Activated CD8-positive, alpha-beta T cell treated with anti-CD3 and anti-CD28 coated beads for 36 hours (primary cell): ENCODE measurements around the gene HSPA1L. TPM values are rescaled to one million over a fixed set of nuclear protein-coding genes. Genes with fewer than 3 reads are reported as not detected.

Experiments used
- ATAC-seq: fragments of 200-7000 bp; cut with Tn5 transposase; one replicate; pipeline ENCODE4 v1.10.0; 2021; ENCODE audit warnings: mild to moderate bottlenecking, moderate library complexity
- CTCF ChIA-PET: fragments of 350-600 bp; sonication (Branson Sonifier 250); formaldehyde crosslinking; loops from one replicate; lab custom pipeline; 2021; ENCODE audit warnings: antibody characterized with exemption; lab: Charles Lee
- POLR2A ChIA-PET: fragments of 350-600 bp; sonication (Branson Sonifier 250); formaldehyde crosslinking; loops from one replicate; lab custom pipeline; 2021; ENCODE audit warnings: antibody characterized with exemption; lab: Charles Lee
- DNase-seq: peaks from one replicate; pipeline ENCODE4 v3.0.0-alpha.2; 2020
- H3K27ac Mint-ChIP-seq: one replicate; pipeline ENCODE4 v1.8.0; 2021; ENCODE audit warnings: mild to moderate bottlenecking, mixed read lengths
- H3K27me3 Mint-ChIP-seq: one replicate; pipeline ENCODE4 v1.8.0; 2021; ENCODE audit warnings: mixed read lengths
- H3K36me3 Mint-ChIP-seq: one replicate; pipeline ENCODE4 v1.8.0; 2021; ENCODE audit warnings: low read depth, mixed read lengths
- H3K4me1 Mint-ChIP-seq: one replicate; pipeline ENCODE4 v1.8.0; 2021; ENCODE audit warnings: low read depth, mixed read lengths
- H3K4me3 Mint-ChIP-seq: one replicate; pipeline ENCODE4 v1.8.0; 2021; ENCODE audit warnings: mild to moderate bottlenecking, moderate library complexity, mixed read lengths
- H3K9me3 Mint-ChIP-seq: one replicate; pipeline ENCODE4 v1.8.0; 2021; ENCODE audit warnings: mixed read lengths
- intact Hi-C: fragments of 100-400 bp; cut with micrococcal nuclease; formaldehyde crosslinking; loops from one replicate; pipeline ENCODE4 v1.10.0; 2022
- total RNA-seq, 2 experiments: library from RNA; stranded (reverse); gene quantifications; one replicate each; pipeline ENCODE4 v1.2.3, GENCODE V29; 2021
- TF ChIP-seq, protein P1 (sequence below): fragments of 200-600 bp; IDR thresholded peaks from one replicate; pipeline ENCODE4 v1.8.0; 2022; ENCODE audit warnings: antibody characterized with exemption, mild to moderate bottlenecking

The HSPA1L gene
- total RNA-seq, 2 experiments from 2014 or later = 1.7 to 2.0 TPM

DNA sequence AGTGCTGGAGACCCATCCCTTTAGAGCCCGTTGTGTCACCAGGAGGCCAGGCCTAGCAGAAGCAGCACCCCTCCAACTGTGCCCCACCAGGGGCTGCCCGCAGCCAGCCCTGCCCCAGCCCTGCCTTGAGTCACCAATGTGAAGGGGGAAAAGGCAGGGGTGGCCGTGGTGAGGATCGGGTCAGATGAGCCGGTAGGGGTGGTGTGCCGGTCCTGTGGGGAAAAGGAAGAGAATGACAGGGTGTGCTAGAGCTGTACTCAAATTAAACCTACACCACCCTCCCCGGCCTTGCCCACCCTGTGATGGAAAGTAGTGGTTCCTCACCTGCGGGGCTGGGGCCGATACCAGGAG lies 49.5 kb downstream of the HSPA1L start:
- intact Hi-C loops = no loop called here
- ATAC-seq = no peak
- ChIA-PET POLR2A (interaction anchor here (1.1 to 2.0 kb wide), 5 partner anchors 9 to 43 kb away, joined by 4 to 5 read pairs (median 5); partner anchors contain the start of genes LY6G6C, MPIG6B and VWA7), CTCF (no interaction called here)
- Mint-ChIP-seq H3K27me3 (no peaks in the 10 kb centered on the region), H3K9me3 (no peaks in the 10 kb centered on the region), H3K4me3 (no peak overlapping the region), H3K36me3 (peaks cover 18% of the 10 kb centered on the region), H3K4me1 (peaks cover 7% of the 10 kb centered on the region), H3K27ac (no peak overlapping the region)
- DNase-seq = no peak
- TF ChIP-seq, protein P1, sequence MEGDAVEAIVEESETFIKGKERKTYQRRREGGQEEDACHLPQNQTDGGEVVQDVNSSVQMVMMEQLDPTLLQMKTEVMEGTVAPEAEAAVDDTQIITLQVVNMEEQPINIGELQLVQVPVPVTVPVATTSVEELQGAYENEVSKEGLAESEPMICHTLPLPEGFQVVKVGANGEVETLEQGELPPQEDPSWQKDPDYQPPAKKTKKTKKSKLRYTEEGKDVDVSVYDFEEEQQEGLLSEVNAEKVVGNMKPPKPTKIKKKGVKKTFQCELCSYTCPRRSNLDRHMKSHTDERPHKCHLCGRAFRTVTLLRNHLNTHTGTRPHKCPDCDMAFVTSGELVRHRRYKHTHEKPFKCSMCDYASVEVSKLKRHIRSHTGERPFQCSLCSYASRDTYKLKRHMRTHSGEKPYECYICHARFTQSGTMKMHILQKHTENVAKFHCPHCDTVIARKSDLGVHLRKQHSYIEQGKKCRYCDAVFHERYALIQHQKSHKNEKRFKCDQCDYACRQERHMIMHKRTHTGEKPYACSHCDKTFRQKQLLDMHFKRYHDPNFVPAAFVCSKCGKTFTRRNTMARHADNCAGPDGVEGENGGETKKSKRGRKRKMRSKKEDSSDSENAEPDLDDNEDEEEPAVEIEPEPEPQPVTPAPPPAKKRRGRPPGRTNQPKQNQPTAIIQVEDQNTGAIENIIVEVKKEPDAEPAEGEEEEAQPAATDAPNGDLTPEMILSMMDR = no peak

DNA sequence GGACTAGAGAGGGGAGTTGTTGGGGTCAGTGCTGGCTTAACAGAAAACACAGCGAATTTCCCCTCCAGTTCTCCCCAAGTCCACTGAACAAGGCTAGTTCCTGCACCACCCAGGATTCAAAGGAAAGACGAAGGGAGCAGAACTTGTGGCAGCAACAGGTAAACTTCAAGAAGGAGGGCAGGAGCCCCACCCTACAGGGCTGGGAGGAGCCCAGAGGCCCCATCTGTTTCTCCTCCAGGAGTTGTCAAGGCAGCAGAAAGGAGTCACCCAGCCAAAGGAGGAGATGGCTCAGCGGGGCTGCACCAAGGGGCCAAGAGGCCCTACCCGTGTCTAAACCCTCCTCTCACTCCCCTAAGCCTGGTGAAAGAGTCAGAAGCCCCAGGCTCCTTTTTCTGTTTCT lies 50.9 kb downstream of the HSPA1L start:
- CTCF ChIA-PET = no interaction called here
- ATAC-seq (peak; percentile 18), DNase-seq (no peak)
- Mint-ChIP-seq H3K4me3 (no peak overlapping the region), H3K27me3 (no peaks in the 10 kb centered on the region), H3K4me1 (no peaks in the 10 kb centered on the region), H3K36me3 (peaks cover 31% of the 10 kb centered on the region), H3K27ac (no peak overlapping the region), H3K9me3 (no peaks in the 10 kb centered on the region)
- TF ChIP-seq, protein P1 = no peak
- intact Hi-C loops = no loop called here
- POLR2A ChIA-PET = interaction anchor here (0.7 to 1.5 kb wide), 3 partner anchors 11 to 221 kb away, joined by 3 read pairs; partner anchors contain the start of gene LY6G6F

- peaks cover 37% of the 10 kb centered on the region for H3K36me3 Mint-ChIP-seq
- no peak overlapping the region for H3K4me3 Mint-ChIP-seq
- TF ChIP-seq, protein P1 = no peak
- no peak overlapping the region for H3K27ac Mint-ChIP-seq
- no peak for DNase-seq
- no peaks in the 10 kb centered on the region for H3K4me1 Mint-ChIP-seq
- ChIA-PET POLR2A (interaction anchor here (1.0 to 1.5 kb wide), 3 partner anchors 9 to 221 kb away, joined by 3 read pairs; no protein-coding TSS in a partner anchor), CTCF (no interaction called here)
- intact Hi-C loops = no loop called here
- H3K27me3 Mint-ChIP-seq = no peaks in the 10 kb centered on the region
- H3K9me3 Mint-ChIP-seq = no peaks in the 10 kb centered on the region
- ATAC-seq = no peak
These were observed 51.5 kb downstream of the HSPA1L start for GRCh38 chr6:31763619-31763940.

DNA sequence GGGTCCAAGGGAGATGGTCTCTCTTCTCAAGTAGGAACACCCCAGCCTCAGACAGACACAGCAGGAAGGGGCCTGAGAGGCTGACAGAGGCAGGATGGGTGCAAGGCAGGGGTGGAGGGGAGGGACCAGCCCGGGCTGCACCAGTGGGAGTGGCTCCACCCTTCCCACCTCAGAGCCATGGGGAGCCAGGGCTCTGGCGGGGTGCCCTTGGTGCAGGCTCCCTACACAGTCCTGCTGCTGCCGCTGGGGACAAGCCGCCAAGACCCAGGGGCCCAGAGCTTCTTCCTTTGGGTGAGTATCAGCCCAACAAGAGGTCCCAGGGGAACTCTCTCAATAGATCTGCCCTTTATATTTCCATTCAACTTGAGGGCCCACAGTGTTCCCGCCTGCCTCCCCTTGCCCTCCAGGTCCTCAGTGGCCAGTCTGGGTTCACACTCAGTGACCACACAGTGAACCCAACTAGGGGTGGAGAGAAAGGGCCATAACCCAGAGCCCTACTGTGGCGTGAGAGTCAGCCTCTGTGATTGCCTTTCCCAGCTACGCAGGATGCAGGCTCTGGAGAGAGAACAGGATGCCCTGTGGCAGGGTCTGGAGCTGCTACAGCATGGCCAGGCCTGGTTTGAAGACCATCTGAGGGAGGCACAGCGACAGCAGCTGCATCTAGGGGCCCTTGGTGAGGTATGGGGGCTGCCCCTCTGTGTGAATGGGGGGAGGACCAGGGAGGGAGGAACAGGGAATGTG lies 52.0 kb downstream of the HSPA1L start:
- Mint-ChIP-seq H3K4me1 (no peaks in the 10 kb centered on the region), H3K27ac (no peak overlapping the region), H3K36me3 (peaks cover 39% of the 10 kb centered on the region), H3K27me3 (no peaks in the 10 kb centered on the region), H3K4me3 (no peak overlapping the region), H3K9me3 (no peaks in the 10 kb centered on the region)
- CTCF ChIA-PET = no interaction called here
- intact Hi-C loops = no loop called here
- TF ChIP-seq, protein P1 = no peak
- DNase-seq (no peak), ATAC-seq (no peak)
- POLR2A ChIA-PET = interaction anchor here (1.0 to 1.5 kb wide), 3 partner anchors 10 to 220 kb away, joined by 3 read pairs; no protein-coding TSS in a partner anchor

- POLR2A ChIA-PET = interaction anchor here (0.9 to 1.1 kb wide), 2 partner anchors 11 kb away, joined by 3 to 4 read pairs; no protein-coding TSS in a partner anchor
- DNase-seq (no peak), ATAC-seq (no peak)
- H3K4me3 Mint-ChIP-seq = no peak within 1 kb of the TSS
- TF ChIP-seq, protein P1 = no peak
- H3K27me3 Mint-ChIP-seq = no peaks in the 10 kb centered on the region
- CTCF ChIA-PET = interaction anchor here (1.0 kb wide), 1 partner anchor 8 kb away, joined by 4 read pairs; no protein-coding TSS in a partner anchor
- no peak within 1 kb of the TSS for H3K27ac Mint-ChIP-seq
- H3K9me3 Mint-ChIP-seq = no peaks in the 10 kb centered on the region
- no peaks in the 10 kb centered on the region for H3K4me1 Mint-ChIP-seq
- H3K36me3 Mint-ChIP-seq = peaks cover 44% of the 10 kb centered on the region
- intact Hi-C loops = no loop called here
These were observed 52.7 kb downstream of the HSPA1L start, which contains the start of gene SAPCD1 for GRCh38 chr6:31762356-31762755. Gene SAPCD1 (plus strand): TSS chr6:31762656. CDS start chr6:31763055, 399 bp downstream.
